ENCODE measurements around the gene PLEKHH3. TPM values are rescaled to one million over a fixed set of nuclear protein-coding genes. Genes with fewer than 3 reads are reported as not detected.
A peak's percentile ranks its signal among the peaks of the same experiment; 100 is the strongest.

PLEKHH3 gene
- total and polyA plus RNA-seq, 10 of the 15 experiments (the other 5 are each of a cell fraction or from before 2014, with no cell fraction given): 0.31 to 38.0 (median 11.0) TPM

GRCh38 chr17:42704837-42705494 lies 28.2 kb upstream of the PLEKHH3 start (continued):
- 0 out of 2 replicates have a peak, but pooled peaks have one; percentile 19 for TF ChIP-seq ZNF687 (IDR thresholded peaks at IDR 0.05)
- TF ChIP-seq CREM (IDR thresholded peaks at IDR 0.05; ENCODE audit: low read depth): peak; percentile 97
- TF ChIP-seq SRF (IDR thresholded peaks at IDR 0.05; ENCODE audit: low read depth in 2 of 2, low read length in 2 of 2): 0 out of 4 replicates have a peak, but pooled peaks of 1 of the 2 experiments have one; percentile 19
- peak; percentile 72 for TF ChIP-seq CUX1 (IDR thresholded peaks at IDR 0.05; ENCODE audit: insufficient replicate concordance, low read depth, low read length)
- TF ChIP-seq CBFB (IDR thresholded peaks at IDR 0.05; ENCODE audit: low read depth): peak; percentile 97
- TF ChIP-seq TARDBP (IDR thresholded peaks at IDR 0.05; ENCODE audit: borderline replicate concordance): peak; percentile 59; the same call in 1 of the 2 replicates
- TF ChIP-seq POLR2A (IDR thresholded peaks at IDR 0.05; ENCODE audit: low read depth, low read length): 0 out of 2 replicates have a peak, but pooled peaks have one; percentile 15
- peak; percentile 68 to 95 for TF ChIP-seq EP300 (IDR thresholded peaks at IDR 0.05; ENCODE audit: borderline replicate concordance in 1 of 2, control insufficient read depth in 1 of 2, low read depth in 2 of 2, low read length in 2 of 2)
- peak; percentile 99 for TF ChIP-seq TBL1XR1 (IDR thresholded peaks at IDR 0.05; ENCODE audit: low read depth, low read length)
- TF ChIP-seq SKIL (IDR thresholded peaks at IDR 0.05; ENCODE audit: low read depth, poor library complexity, severe bottlenecking): peak; percentile 100
- TF ChIP-seq POU2F2 (IDR thresholded peaks at IDR 0.05; ENCODE audit: borderline replicate concordance, low read depth, low read length): peak; percentile 87; the same call in 2 of the 3 replicates
- TF ChIP-seq BACH1 (IDR thresholded peaks at IDR 0.05; ENCODE audit: borderline replicate concordance): peak; percentile 64; the same call in 1 of the 2 replicates
- no peak for TF ChIP-seq NFYA (IDR thresholded peaks at IDR 0.05; ENCODE audit: borderline replicate concordance, low read depth, low read length)
- TF ChIP-seq PML (IDR thresholded peaks at IDR 0.05; ENCODE audit: low read length): peak; percentile 80; the same call in 1 of the 2 replicates
- TF ChIP-seq POLR2AphosphoS2 (IDR thresholded peaks at IDR 0.05; ENCODE audit: low read depth, low read length): no peak
- TF ChIP-seq PAX8 (IDR thresholded peaks at IDR 0.05): peak; percentile 61; the same call in 1 of the 2 replicates
- no peak for TF ChIP-seq HDAC2 (IDR thresholded peaks at IDR 0.05)
- TF ChIP-seq FOXK2 (IDR thresholded peaks at IDR 0.05): no peak
